ENCODE data around the gene ADRA2A. TPM values are rescaled to one million over a fixed set of nuclear protein-coding genes. Genes with fewer than 3 reads are reported as not detected.

ADRA2A gene
- total RNA-seq, 2 experiments from 2014 or later: 0.05 TPM; not detected in 1

DNA sequence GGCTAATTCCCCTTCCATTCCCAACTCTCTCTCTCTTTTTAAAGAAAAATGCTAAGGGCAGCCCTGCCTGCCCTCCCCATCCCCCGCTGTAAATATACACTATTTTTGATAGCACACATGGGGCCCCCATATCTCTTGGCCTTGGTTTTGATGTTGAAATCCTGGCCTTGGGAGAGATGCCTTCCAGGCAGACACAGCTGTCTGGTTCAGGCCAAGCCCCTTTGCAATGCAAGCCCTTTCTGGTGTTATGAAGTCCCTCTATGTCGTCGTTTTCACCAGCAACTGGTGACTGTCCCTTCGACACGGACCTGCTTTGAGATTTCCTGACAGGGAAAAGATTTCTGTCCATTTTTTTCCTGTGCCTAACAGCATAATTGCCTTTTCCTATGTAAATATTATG is 3.0 kb downstream of the ADRA2A start:
- H3K36me3 ChIP-seq (ENCODE audit: insufficient read depth, low read length): no peaks in the 10 kb centered on the region
- TF ChIP-seq, protein P1, sequence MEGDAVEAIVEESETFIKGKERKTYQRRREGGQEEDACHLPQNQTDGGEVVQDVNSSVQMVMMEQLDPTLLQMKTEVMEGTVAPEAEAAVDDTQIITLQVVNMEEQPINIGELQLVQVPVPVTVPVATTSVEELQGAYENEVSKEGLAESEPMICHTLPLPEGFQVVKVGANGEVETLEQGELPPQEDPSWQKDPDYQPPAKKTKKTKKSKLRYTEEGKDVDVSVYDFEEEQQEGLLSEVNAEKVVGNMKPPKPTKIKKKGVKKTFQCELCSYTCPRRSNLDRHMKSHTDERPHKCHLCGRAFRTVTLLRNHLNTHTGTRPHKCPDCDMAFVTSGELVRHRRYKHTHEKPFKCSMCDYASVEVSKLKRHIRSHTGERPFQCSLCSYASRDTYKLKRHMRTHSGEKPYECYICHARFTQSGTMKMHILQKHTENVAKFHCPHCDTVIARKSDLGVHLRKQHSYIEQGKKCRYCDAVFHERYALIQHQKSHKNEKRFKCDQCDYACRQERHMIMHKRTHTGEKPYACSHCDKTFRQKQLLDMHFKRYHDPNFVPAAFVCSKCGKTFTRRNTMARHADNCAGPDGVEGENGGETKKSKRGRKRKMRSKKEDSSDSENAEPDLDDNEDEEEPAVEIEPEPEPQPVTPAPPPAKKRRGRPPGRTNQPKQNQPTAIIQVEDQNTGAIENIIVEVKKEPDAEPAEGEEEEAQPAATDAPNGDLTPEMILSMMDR (IDR thresholded peaks at IDR 0.05): no peak
- Mint-ChIP-seq H3K36me3 (ENCODE audit: low read depth) (no peaks in the 10 kb centered on the region), H3K9me3 (no peaks in the 10 kb centered on the region), H3K4me1 (ENCODE audit: low read depth) (peaks cover 24% of the 10 kb centered on the region), H3K27me3 (peaks cover 50% of the 10 kb centered on the region), H3K4me3 (peak overlapping the region; percentile 42), H3K27ac (no peak overlapping the region)
- no peak for ATAC-seq (ENCODE audit: poor library complexity)
- intact Hi-C loops (cut with DNase I, micrococcal nuclease): loop anchor here in 1 of 2 experiments (10.0 kb wide), 1 partner anchor 355 kb away; no protein-coding TSS in a partner anchor
- H3K9me3 ChIP-seq (ENCODE audit: control insufficient read depth in 1 of 2, insufficient read depth in 1 of 2, low read length in 2 of 2): peaks cover 0 to 26% of the 10 kb centered on the region in 2 experiments
- ChIA-PET CTCF (no interaction called here), POLR2A (no interaction called here)
- no peak overlapping the region for H3K4me3 ChIP-seq (ENCODE audit: low read length)
- H3K4me1 ChIP-seq (ENCODE audit: insufficient read depth, low read length): peaks cover 28% of the 10 kb centered on the region
- H3K27ac ChIP-seq (ENCODE audit: low read depth in 1 of 2, low read length in 2 of 2): no peak overlapping the region
- H3K27me3 ChIP-seq (ENCODE audit: control insufficient read depth in 1 of 2, insufficient read depth in 2 of 2, low read length in 2 of 2): peaks cover 30 to 35% of the 10 kb centered on the region in 2 experiments
- no peak for DNase-seq

DNA sequence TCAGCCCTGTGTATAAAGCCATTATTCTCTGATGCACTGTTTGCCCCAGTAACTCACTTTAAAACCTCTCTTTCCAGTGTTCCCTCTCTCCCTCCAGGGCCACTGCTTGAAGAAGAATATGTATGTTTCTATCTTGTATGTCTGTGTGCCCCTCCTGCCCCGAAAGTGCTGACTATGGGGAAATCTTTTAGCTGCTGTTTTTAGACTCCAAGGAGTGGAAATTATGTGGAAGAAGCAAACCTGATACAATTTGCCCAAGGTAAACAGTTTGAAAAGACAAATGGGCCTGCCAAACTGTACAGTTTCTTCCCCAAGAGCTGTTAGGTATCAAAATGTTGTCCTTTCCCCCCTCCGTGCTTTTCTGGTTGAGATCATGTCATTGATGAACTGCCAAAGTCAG is 3.4 kb downstream of the ADRA2A start:
- H3K36me3 ChIP-seq (ENCODE audit: insufficient read depth, low read length): no peaks in the 10 kb centered on the region
- POLR2A ChIA-PET: no interaction called here
- Mint-ChIP-seq H3K36me3 (ENCODE audit: low read depth) (no peaks in the 10 kb centered on the region), H3K27me3 (peaks cover 45% of the 10 kb centered on the region), H3K9me3 (no peaks in the 10 kb centered on the region), H3K4me1 (ENCODE audit: low read depth) (peaks cover 19% of the 10 kb centered on the region), H3K4me3 (no peak overlapping the region), H3K27ac (no peak overlapping the region)
- H3K4me3 ChIP-seq (ENCODE audit: low read length): no peak overlapping the region
- intact Hi-C loops (cut with DNase I, micrococcal nuclease): no loop called here
- peaks cover 26 to 31% of the 10 kb centered on the region in 2 experiments for H3K27me3 ChIP-seq (ENCODE audit: control insufficient read depth in 1 of 2, insufficient read depth in 2 of 2, low read length in 2 of 2)
- no peak overlapping the region for H3K27ac ChIP-seq (ENCODE audit: low read depth in 1 of 2, low read length in 2 of 2)
- TF ChIP-seq, protein P1 (IDR thresholded peaks at IDR 0.05): no peak
- no peak for DNase-seq
- CTCF ChIA-PET: no interaction called here
- no peak for ATAC-seq (ENCODE audit: poor library complexity)
- peaks cover 28% of the 10 kb centered on the region for H3K4me1 ChIP-seq (ENCODE audit: insufficient read depth, low read length)
- peaks cover 0 to 28% of the 10 kb centered on the region in 2 experiments for H3K9me3 ChIP-seq (ENCODE audit: control insufficient read depth in 1 of 2, insufficient read depth in 1 of 2, low read length in 2 of 2)

DNA sequence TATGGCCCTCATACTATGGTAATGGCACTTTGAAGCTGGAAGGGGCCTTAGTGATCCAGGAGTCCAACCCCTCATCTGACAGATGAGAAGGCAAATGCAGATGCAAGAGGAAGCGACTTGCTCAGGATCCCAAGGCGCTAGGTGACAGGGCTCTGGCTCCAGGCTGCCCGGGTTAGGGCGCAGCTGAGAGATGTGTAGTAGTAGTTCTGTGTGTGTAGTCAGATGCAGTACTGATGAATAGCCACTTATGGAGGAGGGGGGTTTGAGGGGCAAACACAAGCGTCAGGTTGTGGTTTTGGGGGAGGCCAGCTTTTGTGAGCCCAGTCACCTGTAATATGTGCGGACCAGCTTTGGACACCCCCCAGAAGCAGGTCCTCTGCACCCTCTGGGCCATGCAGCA is 4.8 kb downstream of the ADRA2A start:
- peaks cover 36% of the 10 kb centered on the region for H3K27me3 Mint-ChIP-seq
- Histone ChIP-seq H3K27ac (ENCODE audit: low read depth in 1 of 2, low read length in 2 of 2) (no peak overlapping the region), H3K4me3 (ENCODE audit: low read length) (no peak overlapping the region), H3K9me3 (ENCODE audit: control insufficient read depth in 1 of 2, insufficient read depth in 1 of 2, low read length in 2 of 2) (peaks cover 0 to 24% of the 10 kb centered on the region in 2 experiments), H3K4me1 (ENCODE audit: insufficient read depth, low read length) (peaks cover 16% of the 10 kb centered on the region), H3K36me3 (ENCODE audit: insufficient read depth, low read length) (no peaks in the 10 kb centered on the region), H3K27me3 (ENCODE audit: control insufficient read depth in 1 of 2, insufficient read depth in 2 of 2, low read length in 2 of 2) (peaks cover 12 to 17% of the 10 kb centered on the region in 2 experiments)
- ATAC-seq (ENCODE audit: poor library complexity): no peak
- no peak overlapping the region for H3K4me3 Mint-ChIP-seq
- TF ChIP-seq, protein P1 (IDR thresholded peaks at IDR 0.05): no peak
- H3K9me3 Mint-ChIP-seq: no peaks in the 10 kb centered on the region
- DNase-seq: no peak
- POLR2A ChIA-PET: no interaction called here
- no peaks in the 10 kb centered on the region for H3K36me3 Mint-ChIP-seq (ENCODE audit: low read depth)
- CTCF ChIA-PET: no interaction called here
- no peak overlapping the region for H3K27ac Mint-ChIP-seq
- intact Hi-C loops (cut with DNase I, micrococcal nuclease): no loop called here
- peaks cover 10% of the 10 kb centered on the region for H3K4me1 Mint-ChIP-seq (ENCODE audit: low read depth)
